Astrocyte (in vitro differentiated cells and primary cell): Measurements from ENCODE around the gene HMCN1.

Experiments used
- CTCF ChIP-seq: IDR thresholded peaks from 2 replicates; pipeline ENCODE4 v1.5.1; 2011; ENCODE audit warnings: low read depth, mild to moderate bottlenecking, inconsistent platforms, low read length, moderate library complexity; ENCODE audit not compliant: insufficient read depth
- EZH2 ChIP-seq: IDR thresholded peaks from 2 replicates; pipeline ENCODE4 v1.6.1; 2012; ENCODE audit warnings: mild to moderate bottlenecking, low read length, inconsistent platforms; ENCODE audit not compliant: insufficient read depth

- TF ChIP-seq CTCF = no peak
- no peak for TF ChIP-seq EZH2
Measured at GRCh38 chr1:185853739-185854138, 119.5 kb downstream of the HMCN1 start.
